Measurements from ENCODE around the gene ATP5MC3.

DNA sequence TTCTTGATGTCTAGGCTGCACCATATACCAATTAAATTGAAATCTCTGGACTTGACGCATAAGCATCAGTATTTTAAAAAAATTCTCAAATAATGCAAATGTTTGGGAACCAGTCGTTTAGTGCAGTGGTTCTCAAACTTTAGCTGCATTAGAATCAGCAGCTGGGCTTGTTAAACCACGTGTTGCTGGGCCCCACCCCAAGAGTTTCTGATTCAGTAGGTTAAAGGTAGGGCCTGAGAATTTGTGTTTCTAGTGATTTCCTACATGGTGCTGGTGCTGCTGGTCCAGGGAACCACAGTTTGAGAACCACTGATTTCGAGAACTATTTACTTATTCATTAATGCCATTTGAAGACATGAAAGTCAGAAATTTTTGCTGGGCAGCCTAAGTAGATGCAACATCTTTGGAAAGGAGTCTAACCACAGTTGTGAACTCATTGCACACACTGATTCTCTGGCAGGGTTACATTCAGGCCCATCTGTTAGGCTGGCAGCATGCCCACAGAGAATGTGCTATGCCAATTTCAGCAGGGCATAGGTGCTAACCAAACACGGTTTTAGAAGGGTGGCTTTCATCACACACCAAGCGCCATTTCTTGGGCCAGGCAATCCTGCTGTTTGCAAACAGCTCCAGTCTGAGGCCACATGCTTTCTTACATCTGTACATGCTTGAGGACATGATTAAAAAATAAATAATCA, 26.4 kb upstream of the ATP5MC3 start:
- TF ChIP-seq EZH2 (IDR thresholded peaks at IDR 0.05; ENCODE audit: borderline replicate concordance, low read length): no peak
- TF ChIP-seq, protein P1, sequence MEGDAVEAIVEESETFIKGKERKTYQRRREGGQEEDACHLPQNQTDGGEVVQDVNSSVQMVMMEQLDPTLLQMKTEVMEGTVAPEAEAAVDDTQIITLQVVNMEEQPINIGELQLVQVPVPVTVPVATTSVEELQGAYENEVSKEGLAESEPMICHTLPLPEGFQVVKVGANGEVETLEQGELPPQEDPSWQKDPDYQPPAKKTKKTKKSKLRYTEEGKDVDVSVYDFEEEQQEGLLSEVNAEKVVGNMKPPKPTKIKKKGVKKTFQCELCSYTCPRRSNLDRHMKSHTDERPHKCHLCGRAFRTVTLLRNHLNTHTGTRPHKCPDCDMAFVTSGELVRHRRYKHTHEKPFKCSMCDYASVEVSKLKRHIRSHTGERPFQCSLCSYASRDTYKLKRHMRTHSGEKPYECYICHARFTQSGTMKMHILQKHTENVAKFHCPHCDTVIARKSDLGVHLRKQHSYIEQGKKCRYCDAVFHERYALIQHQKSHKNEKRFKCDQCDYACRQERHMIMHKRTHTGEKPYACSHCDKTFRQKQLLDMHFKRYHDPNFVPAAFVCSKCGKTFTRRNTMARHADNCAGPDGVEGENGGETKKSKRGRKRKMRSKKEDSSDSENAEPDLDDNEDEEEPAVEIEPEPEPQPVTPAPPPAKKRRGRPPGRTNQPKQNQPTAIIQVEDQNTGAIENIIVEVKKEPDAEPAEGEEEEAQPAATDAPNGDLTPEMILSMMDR (IDR thresholded peaks at IDR 0.05; ENCODE audit: low read length): no peak
